ENCODE results near the gene BABAM2.

DNA sequence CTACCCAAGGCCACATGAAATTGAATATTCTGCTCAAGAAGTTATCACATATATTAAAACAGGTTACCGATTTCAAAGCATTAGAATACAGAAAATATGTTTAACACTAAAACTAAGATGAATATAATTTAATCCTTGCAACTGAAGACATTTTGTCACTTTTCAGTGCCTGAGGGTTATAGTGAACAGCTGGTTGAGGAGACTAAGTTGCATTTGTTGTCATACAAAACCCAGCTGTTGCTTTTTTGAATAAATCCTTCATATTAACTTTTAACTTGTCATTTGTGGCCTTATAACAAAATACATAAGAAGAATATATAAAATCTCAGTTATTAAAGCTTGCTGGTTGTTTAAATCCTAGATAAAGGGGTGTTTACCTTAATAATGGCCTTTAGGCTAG, 37.8 kb upstream of the BABAM2 start:
- no peak for TF ChIP-seq POLR2A (IDR thresholded peaks at IDR 0.05)
- TF ChIP-seq, protein P1, sequence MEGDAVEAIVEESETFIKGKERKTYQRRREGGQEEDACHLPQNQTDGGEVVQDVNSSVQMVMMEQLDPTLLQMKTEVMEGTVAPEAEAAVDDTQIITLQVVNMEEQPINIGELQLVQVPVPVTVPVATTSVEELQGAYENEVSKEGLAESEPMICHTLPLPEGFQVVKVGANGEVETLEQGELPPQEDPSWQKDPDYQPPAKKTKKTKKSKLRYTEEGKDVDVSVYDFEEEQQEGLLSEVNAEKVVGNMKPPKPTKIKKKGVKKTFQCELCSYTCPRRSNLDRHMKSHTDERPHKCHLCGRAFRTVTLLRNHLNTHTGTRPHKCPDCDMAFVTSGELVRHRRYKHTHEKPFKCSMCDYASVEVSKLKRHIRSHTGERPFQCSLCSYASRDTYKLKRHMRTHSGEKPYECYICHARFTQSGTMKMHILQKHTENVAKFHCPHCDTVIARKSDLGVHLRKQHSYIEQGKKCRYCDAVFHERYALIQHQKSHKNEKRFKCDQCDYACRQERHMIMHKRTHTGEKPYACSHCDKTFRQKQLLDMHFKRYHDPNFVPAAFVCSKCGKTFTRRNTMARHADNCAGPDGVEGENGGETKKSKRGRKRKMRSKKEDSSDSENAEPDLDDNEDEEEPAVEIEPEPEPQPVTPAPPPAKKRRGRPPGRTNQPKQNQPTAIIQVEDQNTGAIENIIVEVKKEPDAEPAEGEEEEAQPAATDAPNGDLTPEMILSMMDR (IDR thresholded peaks at IDR 0.05) = no peak
- no peak for TF ChIP-seq EP300 (IDR thresholded peaks at IDR 0.05)
